ENCODE results near the gene FRAT2.

FRAT2 gene

DNA sequence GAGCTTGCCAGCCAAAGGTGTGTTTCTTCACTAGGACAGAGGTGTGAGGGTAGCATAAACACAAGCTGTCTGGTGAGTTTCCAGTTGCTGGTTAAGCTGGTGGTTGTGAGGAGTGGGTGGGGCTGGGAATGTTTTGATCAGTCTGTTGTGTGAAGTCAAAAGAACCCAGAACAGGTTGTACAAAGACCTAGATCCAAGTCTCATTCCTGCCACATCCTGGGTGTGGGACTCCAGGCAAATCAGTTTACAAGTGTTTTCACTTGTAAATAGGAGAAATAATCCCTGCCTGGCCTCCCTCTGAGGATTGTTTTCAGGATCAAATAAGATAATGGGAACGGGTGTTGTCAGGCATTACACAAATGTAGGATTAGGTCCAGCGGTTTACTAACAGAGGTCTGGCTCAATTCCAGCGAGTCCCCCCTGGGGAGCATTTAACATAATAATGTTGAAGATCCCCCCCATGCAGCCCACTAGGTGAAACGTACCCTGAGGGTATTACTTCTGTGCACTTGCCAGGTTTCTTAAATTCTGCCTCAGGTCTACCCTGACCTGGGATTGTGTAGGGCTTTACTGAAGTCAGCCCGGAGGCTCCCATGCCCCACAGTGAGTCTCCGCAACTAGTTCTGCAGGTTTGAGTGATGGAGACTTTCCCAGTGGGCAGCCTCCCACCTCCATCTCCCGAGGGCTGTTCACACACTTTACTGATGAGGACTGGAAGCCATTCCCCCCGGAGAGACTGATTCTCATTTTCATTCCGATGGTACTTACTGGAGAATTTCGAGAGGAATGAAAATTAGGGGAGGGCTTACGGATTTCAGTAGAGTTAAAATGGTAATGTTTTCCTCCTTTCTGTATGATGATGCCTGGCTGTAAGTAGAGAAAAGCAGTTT, 2.7 kb upstream of the FRAT2 start:
- peak overlapping the region; percentile 66 to 85 (median 82) for H3K4me3 Mint-ChIP-seq
- TF ChIP-seq, protein P1, sequence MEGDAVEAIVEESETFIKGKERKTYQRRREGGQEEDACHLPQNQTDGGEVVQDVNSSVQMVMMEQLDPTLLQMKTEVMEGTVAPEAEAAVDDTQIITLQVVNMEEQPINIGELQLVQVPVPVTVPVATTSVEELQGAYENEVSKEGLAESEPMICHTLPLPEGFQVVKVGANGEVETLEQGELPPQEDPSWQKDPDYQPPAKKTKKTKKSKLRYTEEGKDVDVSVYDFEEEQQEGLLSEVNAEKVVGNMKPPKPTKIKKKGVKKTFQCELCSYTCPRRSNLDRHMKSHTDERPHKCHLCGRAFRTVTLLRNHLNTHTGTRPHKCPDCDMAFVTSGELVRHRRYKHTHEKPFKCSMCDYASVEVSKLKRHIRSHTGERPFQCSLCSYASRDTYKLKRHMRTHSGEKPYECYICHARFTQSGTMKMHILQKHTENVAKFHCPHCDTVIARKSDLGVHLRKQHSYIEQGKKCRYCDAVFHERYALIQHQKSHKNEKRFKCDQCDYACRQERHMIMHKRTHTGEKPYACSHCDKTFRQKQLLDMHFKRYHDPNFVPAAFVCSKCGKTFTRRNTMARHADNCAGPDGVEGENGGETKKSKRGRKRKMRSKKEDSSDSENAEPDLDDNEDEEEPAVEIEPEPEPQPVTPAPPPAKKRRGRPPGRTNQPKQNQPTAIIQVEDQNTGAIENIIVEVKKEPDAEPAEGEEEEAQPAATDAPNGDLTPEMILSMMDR (IDR thresholded peaks at IDR 0.05; ENCODE audit: unreplicated experiment in 3 of 3): no peak

DNA sequence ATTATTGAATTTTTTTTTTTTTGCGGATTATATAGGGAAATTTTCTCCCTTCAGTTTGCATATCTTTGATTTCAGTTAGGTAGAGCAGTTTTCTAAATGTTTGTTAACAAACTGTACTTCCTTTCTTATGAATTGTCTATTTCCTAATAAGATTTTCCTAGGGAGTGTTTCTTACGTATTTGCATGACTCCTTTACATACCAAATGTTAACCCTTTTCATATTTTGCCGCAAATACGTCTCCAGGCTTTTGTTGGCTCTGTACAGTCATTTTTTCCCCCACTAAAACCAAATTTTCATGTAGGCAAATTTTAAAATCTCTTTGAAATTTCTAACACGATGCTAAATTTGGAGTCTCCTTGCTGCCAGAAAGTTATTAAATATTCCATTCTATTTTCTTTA, 1.9 kb upstream of the FRAT2 start:
- TF ChIP-seq, protein P1 (IDR thresholded peaks at IDR 0.05; ENCODE audit: unreplicated experiment in 3 of 3): no peak
- H3K4me3 Mint-ChIP-seq: peak overlapping the region; percentile 66 to 85 (median 82)
- no peaks in the 10 kb centered on the region for H3K9me3 Mint-ChIP-seq
- no peaks in the 10 kb centered on the region for H3K36me3 Mint-ChIP-seq (ENCODE audit: low read depth)
- peak overlapping the region; percentile 6 to 86 (median 83) for H3K27ac Mint-ChIP-seq
- H3K27me3 Mint-ChIP-seq (ENCODE audit: low read depth): peaks cover 55% of the 10 kb centered on the region
- H3K4me1 Mint-ChIP-seq: peaks cover 39% of the 10 kb centered on the region

More for the DNA sequence above, 2.7 kb upstream of the FRAT2 start:
- peaks cover 58% of the 10 kb centered on the region for H3K27me3 Mint-ChIP-seq (ENCODE audit: low read depth)
- peak overlapping the region; percentile 6 to 86 (median 83) for H3K27ac Mint-ChIP-seq
- H3K4me1 Mint-ChIP-seq: peaks cover 35% of the 10 kb centered on the region
- H3K36me3 Mint-ChIP-seq (ENCODE audit: low read depth): no peaks in the 10 kb centered on the region
- H3K9me3 Mint-ChIP-seq: no peaks in the 10 kb centered on the region

DNA sequence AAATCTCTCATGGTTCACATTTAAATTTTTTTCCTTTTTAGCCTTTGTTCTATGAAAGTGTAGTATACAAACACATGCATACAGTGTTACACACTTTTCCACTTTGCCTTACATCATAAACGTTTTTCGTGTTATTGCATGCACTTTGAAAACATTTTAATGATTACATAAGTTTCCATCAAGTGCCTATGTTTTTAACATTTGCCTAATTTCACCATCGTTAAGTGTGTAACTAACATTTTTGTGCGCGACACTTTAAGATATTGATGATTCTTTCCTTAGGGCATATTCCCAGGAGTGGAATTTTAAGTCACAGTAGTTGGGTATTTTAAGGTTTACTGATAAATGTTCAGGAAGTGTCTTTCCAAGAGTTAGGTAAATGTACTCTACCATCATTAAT, 1.5 kb upstream of the FRAT2 start:
- Mint-ChIP-seq H3K36me3 (ENCODE audit: low read depth) (peaks cover 3% of the 10 kb centered on the region), H3K27me3 (ENCODE audit: low read depth) (peaks cover 53% of the 10 kb centered on the region), H3K4me1 (peaks cover 44% of the 10 kb centered on the region), H3K4me3 (peak overlapping the region; percentile 66 to 85 (median 82)), H3K27ac (peak overlapping the region; percentile 6 to 86 (median 83)), H3K9me3 (no peaks in the 10 kb centered on the region)
- TF ChIP-seq, protein P1 (IDR thresholded peaks at IDR 0.05; ENCODE audit: unreplicated experiment in 3 of 3): no peak

DNA sequence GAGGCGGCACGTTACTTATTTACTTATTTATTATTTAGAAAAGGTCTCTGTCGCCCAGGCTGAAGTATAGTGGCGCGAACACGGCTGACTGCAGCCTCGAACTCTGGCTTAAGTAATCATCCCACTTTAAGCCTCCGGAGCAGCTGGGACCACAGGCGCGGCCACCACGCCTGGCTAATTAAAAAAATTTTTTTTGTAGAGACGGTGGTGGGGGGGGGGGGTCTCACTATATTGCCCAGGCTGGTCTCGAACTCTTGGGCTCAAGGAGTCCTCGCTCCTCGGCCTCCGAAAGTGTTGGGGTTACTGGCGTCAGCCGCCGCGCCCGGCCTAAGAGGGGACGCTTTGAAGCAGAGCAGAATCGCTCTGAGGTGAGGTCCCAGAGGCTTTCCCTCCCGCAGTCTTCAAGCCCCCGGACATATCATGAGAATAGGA, 675 bp upstream of the FRAT2 start:
- Mint-ChIP-seq H3K27me3 (ENCODE audit: low read depth) (peaks cover 53% of the 10 kb centered on the region), H3K4me1 (peaks cover 44% of the 10 kb centered on the region), H3K4me3 (peak overlapping the region; percentile 73 to 78 (median 76)), H3K36me3 (ENCODE audit: low read depth) (peaks cover 4% of the 10 kb centered on the region), H3K27ac (peak overlapping the region in 2 of 3 experiments; percentile 76 to 82), H3K9me3 (no peaks in the 10 kb centered on the region)
- TF ChIP-seq, protein P1 (IDR thresholded peaks at IDR 0.05; ENCODE audit: unreplicated experiment in 3 of 3): no peak

DNA sequence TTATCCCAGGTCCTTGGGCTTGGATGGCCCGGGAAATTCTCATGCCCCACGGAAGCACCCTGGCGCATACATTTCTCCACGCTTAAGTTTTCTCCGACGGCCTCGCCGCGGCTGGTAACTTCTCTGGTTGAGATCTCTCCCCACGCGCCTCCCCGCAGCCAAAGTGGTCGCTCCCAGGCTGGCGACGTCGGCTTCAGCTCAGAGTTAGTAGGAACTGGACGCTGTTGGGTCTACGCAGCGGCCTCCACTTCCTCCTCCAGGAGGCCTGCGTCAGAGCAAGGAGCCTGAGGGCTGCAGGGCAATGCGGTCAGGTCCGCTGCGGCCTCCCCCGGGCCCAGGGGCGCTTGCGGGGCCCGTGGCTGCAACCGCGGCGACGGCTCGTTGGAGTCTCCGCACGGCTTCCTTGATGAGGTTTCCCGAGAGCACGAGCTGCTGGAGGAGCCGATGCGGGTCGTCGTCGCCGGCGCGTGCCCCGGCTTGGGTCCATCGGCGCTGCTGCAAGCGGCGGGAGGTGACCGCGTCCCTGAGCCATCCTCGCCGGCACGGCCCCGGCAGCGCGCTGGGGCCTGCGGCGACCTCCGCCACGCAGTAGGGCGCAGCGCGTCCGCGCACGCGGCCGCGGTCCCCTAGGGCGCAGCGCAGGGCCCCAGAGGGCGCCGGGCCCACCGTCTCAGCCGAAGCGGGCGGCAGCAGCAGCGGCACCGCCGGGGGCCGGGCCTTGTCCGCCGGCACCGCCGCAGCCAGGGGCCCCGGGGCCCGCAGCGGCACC, 744 bp downstream of the FRAT2 start:
- Mint-ChIP-seq H3K4me1 (peaks cover 53% of the 10 kb centered on the region), H3K27me3 (ENCODE audit: low read depth) (peaks cover 46% of the 10 kb centered on the region), H3K36me3 (ENCODE audit: low read depth) (peaks cover 14% of the 10 kb centered on the region), H3K9me3 (no peaks in the 10 kb centered on the region), H3K4me3 (peak overlapping the region; percentile 85 to 92 (median 91)), H3K27ac (peak overlapping the region; percentile 85 to 95 (median 89))
- TF ChIP-seq, protein P1 (IDR thresholded peaks at IDR 0.05; ENCODE audit: unreplicated experiment in 3 of 3): no peak

Data from nephron (organoid).